H1 (cell line): ENCODE measurements around the gene SMCP. TPM values are rescaled to one million over a fixed set of nuclear protein-coding genes. Genes with fewer than 3 reads are reported as not detected.

Source experiments
- CTCF ChIA-PET: fragments of 300-600 bp; sonication (Branson Sonifier 250); formaldehyde crosslinking; loops from one replicate; lab custom pipeline; 2021; ENCODE audit not compliant: partially characterized antibody; lab: Charles Lee
- POLR2A ChIA-PET: fragments of 300-600 bp; sonication (Branson Sonifier 250); formaldehyde crosslinking; loops from one replicate; lab custom pipeline; 2021; ENCODE audit warnings: inconsistent platforms; ENCODE audit not compliant: partially characterized antibody; lab: Charles Lee
- DNase-seq, 2 experiments: peaks; one replicate each; pipeline versions ENCODE4 v3.0.0 to v3.0.0-alpha.2; 2010 to 2022; ENCODE audit warnings: low spot score in 2 of 2, low read depth in 1 of 2, mixed read lengths in 1 of 2
- FAIRE-seq: peaks from 2 replicates; lab custom pipeline; 2011; peaks lifted over from hg19 to GRCh38; lab: Jason Lieb, UNC
- H2AFZ ChIP-seq: 2 replicates; pipeline ENCODE4 v1.8.1; 2012; ENCODE audit warnings: low read length, inconsistent platforms
- H2AK5ac ChIP-seq: 2 replicates; pipeline ENCODE4 v1.6.1; 2013; ENCODE audit warnings: low read depth, low read length
- H2BK120ac ChIP-seq: replicated peaks from 2 replicates; pipeline ENCODE3; 2013; ENCODE audit warnings: low read depth, low read length, inconsistent platforms
- H2BK12ac ChIP-seq: 2 replicates; pipeline ENCODE4 v1.6.1; 2013; ENCODE audit warnings: low read depth, low read length
- H2BK15ac ChIP-seq: 2 replicates; pipeline ENCODE4 v1.6.1; 2013; ENCODE audit warnings: low read length
- H2BK20ac ChIP-seq: 2 replicates; pipeline ENCODE4 v1.6.1; 2013; ENCODE audit warnings: low read length
- H2BK5ac ChIP-seq: 2 replicates; pipeline ENCODE4 v1.6.1; 2013; ENCODE audit warnings: low read depth, low read length
- H3K14ac ChIP-seq: 2 replicates; pipeline ENCODE4 v1.6.1; 2013; ENCODE audit warnings: inconsistent platforms; ENCODE audit not compliant: insufficient read length
- H3K18ac ChIP-seq: 2 replicates; pipeline ENCODE4 v1.6.1; 2013; ENCODE audit warnings: low read length; ENCODE audit errors: extremely low read depth
- H3K23ac ChIP-seq: 2 replicates; pipeline ENCODE4 v1.6.1; 2013; ENCODE audit warnings: inconsistent platforms; ENCODE audit not compliant: insufficient read length
- H3K23me2 ChIP-seq: 2 replicates; pipeline ENCODE4 v1.6.1; 2013; ENCODE audit warnings: low read depth, low read length
- H3K27ac ChIP-seq: 2 replicates; pipeline ENCODE4 v1.6.1; 2011; ENCODE audit warnings: low read depth, low read length, inconsistent platforms
- H3K27me3 ChIP-seq, 4 experiments: replicated peaks in 1 of 4; 1 replicate in 1 of 4; 2 replicates in 3 of 4; pipeline versions ENCODE4 v1.6.1 to v1.8.1; 2011 to 2013; ENCODE audit warnings: low read length in 3 of 4, mild to moderate bottlenecking in 3 of 4, inconsistent platforms in 2 of 4, mixed read lengths in 2 of 4, moderate library complexity in 1 of 4; ENCODE audit not compliant: control insufficient read depth in 3 of 4, insufficient read depth in 3 of 4; ENCODE audit errors: extremely low read depth in 1 of 4
- H3K36me3 ChIP-seq, 4 experiments: 2 replicates each; pipeline versions ENCODE4 v1.6.1 to v1.8.1; 2011 to 2013; ENCODE audit warnings: mild to moderate bottlenecking in 4 of 4, low read length in 3 of 4, moderate library complexity in 2 of 4, control low read depth in 1 of 4, inconsistent platforms in 1 of 4; ENCODE audit not compliant: insufficient read depth in 4 of 4, control insufficient read depth in 2 of 4
- H3K4ac ChIP-seq: replicated peaks from 2 replicates; pipeline ENCODE3; 2013; ENCODE audit warnings: low read length, low read depth, mixed read lengths, inconsistent platforms; ENCODE audit not compliant: insufficient read length
- H3K4me1 ChIP-seq, 4 experiments: replicated peaks in 1 of 4; 1 replicate in 1 of 4; 2 replicates in 3 of 4; pipeline versions ENCODE4 v1.6.1 to v1.8.1; 2011 to 2013; ENCODE audit warnings: low read length in 3 of 4, inconsistent platforms in 2 of 4, mixed read lengths in 1 of 4; ENCODE audit not compliant: insufficient read depth in 4 of 4, control insufficient read depth in 3 of 4
- H3K4me2 ChIP-seq, 2 experiments: 2 replicates each; pipeline versions ENCODE4 v1.6.1 to v1.8.1; 2011 to 2013; ENCODE audit warnings: low read depth in 2 of 2, low read length in 2 of 2, control low read depth in 1 of 2, inconsistent platforms in 1 of 2, mild to moderate bottlenecking in 1 of 2; ENCODE audit not compliant: insufficient read depth in 1 of 2
- H3K4me3 ChIP-seq, 4 experiments: fragments of 200-600, 300-600 bp in 1 of 4; sonication (generic), shearing (Covaris generic), sonication (Bioruptor Twin) in 1 of 4; 2 replicates each; pipeline versions ENCODE4 v1.5.1 to v1.8.1; 2011 to 2016; ENCODE audit warnings: low read length in 4 of 4, low read depth in 3 of 4, control low read depth in 2 of 4, inconsistent platforms in 2 of 4, mild to moderate bottlenecking in 2 of 4, mixed read lengths in 1 of 4, moderate library complexity in 1 of 4; ENCODE audit not compliant: insufficient read depth in 2 of 4; ENCODE audit errors: extremely low read depth in 1 of 4
- H3K56ac ChIP-seq: replicated peaks from 2 replicates; pipeline ENCODE3; 2013; ENCODE audit warnings: low read depth, mild to moderate bottlenecking, mixed read lengths, low read length, inconsistent platforms; ENCODE audit not compliant: insufficient read length
- H3K79me1 ChIP-seq: 2 replicates; pipeline ENCODE4 v1.6.1; 2013; ENCODE audit warnings: low read depth, low read length, control low read depth
- H3K79me2 ChIP-seq, 2 experiments: 2 replicates each; pipeline versions ENCODE4 v1.6.1 to v1.8.1; 2012 to 2013; ENCODE audit warnings: low read length in 2 of 2, mild to moderate bottlenecking in 2 of 2, inconsistent platforms in 1 of 2; ENCODE audit not compliant: insufficient read depth in 2 of 2, control insufficient read depth in 1 of 2
- H3K9ac ChIP-seq, 4 experiments: replicated peaks in 1 of 4; 1 replicate in 1 of 4; 2 replicates in 3 of 4; pipeline versions ENCODE4 v1.6.1 to v1.8.1; 2011 to 2013; ENCODE audit warnings: low read depth in 3 of 4, low read length in 3 of 4, control low read depth in 2 of 4, mild to moderate bottlenecking in 2 of 4, moderate library complexity in 2 of 4, inconsistent platforms in 1 of 4; ENCODE audit errors: extremely low read depth in 1 of 4
- H3K9me3 ChIP-seq, 2 experiments: 2 replicates each; pipeline versions ENCODE4 v1.6.1 to v1.8.1; 2012 to 2013; ENCODE audit warnings: mild to moderate bottlenecking in 2 of 2, moderate library complexity in 2 of 2, control low read depth in 1 of 2, inconsistent platforms in 1 of 2, low read depth in 1 of 2, low read length in 1 of 2, mixed read lengths in 1 of 2; ENCODE audit not compliant: insufficient read depth in 2 of 2
- H4K20me1 ChIP-seq, 2 experiments: replicated peaks in 1 of 2; 2 replicates each; pipeline versions ENCODE3 to v1.8.1; 2011 to 2013; ENCODE audit warnings: inconsistent platforms in 2 of 2, low read length in 2 of 2, mild to moderate bottlenecking in 1 of 2; ENCODE audit not compliant: insufficient read depth in 2 of 2, control insufficient read depth in 1 of 2
- H4K5ac ChIP-seq: 2 replicates; pipeline ENCODE4 v1.6.1; 2013; ENCODE audit warnings: low read length, low read depth, mixed read lengths, inconsistent platforms; ENCODE audit not compliant: insufficient read length
- H4K8ac ChIP-seq: 2 replicates; pipeline ENCODE4 v1.8.0; 2013; ENCODE audit warnings: mild to moderate bottlenecking, moderate library complexity, low read length, inconsistent platforms; ENCODE audit not compliant: insufficient read depth; ENCODE audit errors: extremely low read depth
- H4K91ac ChIP-seq: replicated peaks from 2 replicates; pipeline ENCODE3; 2013; ENCODE audit warnings: low read length, mixed read lengths, inconsistent platforms; ENCODE audit not compliant: insufficient read length
- CBX5 ChIP-seq: fragments of 300-800, 300-1000 bp; sonication (generic); IDR thresholded peaks from 2 replicates; pipeline ENCODE4 v1.7.1; 2016; ENCODE audit warnings: antibody characterized with exemption, low read length, low read depth
- CBX8 ChIP-seq: fragments of 300-800, 300-1000 bp; sonication (generic); IDR thresholded peaks from 2 replicates; pipeline ENCODE4 v1.7.1; 2016; ENCODE audit warnings: low read depth, low read length, borderline replicate concordance
- GTF2F1 ChIP-seq: IDR thresholded peaks from 2 replicates; pipeline ENCODE4 v1.6.1; 2012; ENCODE audit warnings: low read depth, low read length, improper control_type of control experiment, borderline replicate concordance
- KDM4A ChIP-seq: IDR thresholded peaks from one replicate; pipeline ENCODE4 v1.7.1; 2012; ENCODE audit warnings: low read depth, mild to moderate bottlenecking, moderate library complexity, low read length, inconsistent platforms; ENCODE audit not compliant: severe bottlenecking
- KDM5A ChIP-seq: fragments of 200-600 bp; IDR thresholded peaks from 2 replicates; pipeline ENCODE4 v1.7.1; 2012; ENCODE audit warnings: mild to moderate bottlenecking, low read length, inconsistent platforms, mixed read lengths
- MAFK ChIP-seq: IDR thresholded peaks from 2 replicates; pipeline ENCODE4 v1.6.1; 2012; ENCODE audit warnings: low read depth, mild to moderate bottlenecking, improper control_type of control experiment, low read length
- NRF1 ChIP-seq: IDR thresholded peaks from 2 replicates; pipeline ENCODE4 v1.6.1; 2011; ENCODE audit warnings: mild to moderate bottlenecking, low read depth, low read length, improper control_type of control experiment
- PHF8 ChIP-seq: fragments of 200-600 bp; sonication (generic); conservative IDR thresholded peaks from 2 replicates; pipeline ENCODE4 v1.7.1; 2012; ENCODE audit warnings: low read depth, mild to moderate bottlenecking, inconsistent platforms, low read length, moderate library complexity
- RAD21 ChIP-seq, 2 experiments: IDR thresholded peaks in 1 of 2; conservative IDR thresholded peaks in 1 of 2; 2 replicates each; pipeline ENCODE4 v1.6.1; 2011; ENCODE audit warnings: low read depth in 2 of 2, low read length in 2 of 2, improper control_type of control experiment in 1 of 2, inconsistent platforms in 1 of 2, mild to moderate bottlenecking in 1 of 2, moderate library complexity in 1 of 2
- RBBP5 ChIP-seq: IDR thresholded peaks from 2 replicates; pipeline ENCODE4 v1.7.1; 2012; ENCODE audit warnings: low read depth, mild to moderate bottlenecking, inconsistent platforms, low read length, moderate library complexity, borderline replicate concordance
- RFX5 ChIP-seq: IDR thresholded peaks from 2 replicates; pipeline ENCODE4 v1.6.1; 2011; ENCODE audit warnings: low read depth, low read length, improper control_type of control experiment, borderline replicate concordance
- SP4 ChIP-seq: IDR thresholded peaks from 2 replicates; pipeline ENCODE4 v1.6.1; 2012; ENCODE audit warnings: low read length, inconsistent platforms
- WGBS, 2 experiments: shearing (Covaris generic) in 1 of 2; methylation state at CpG; one replicate each; pipeline versions ENCODE4 v1.1.6 to v1.1.7; 2013 to 2015; ENCODE audit warnings: low lambda C conversion rate in 2 of 2, mixed read lengths in 2 of 2, inconsistent platforms in 1 of 2, low coverage in 1 of 2, missing lambda C conversion rate in 1 of 2; ENCODE audit not compliant: insufficient replicate concordance in 2 of 2, insufficient coverage in 1 of 2, insufficient read length in 1 of 2; ENCODE audit errors: extremely low coverage in 1 of 2, missing lambda C conversion rate in 1 of 2; 5-methylcytosine and 5-hydroxymethylcytosine counted together
- polyA plus RNA-seq, 7 experiments: library from polyadenylated mRNA; depleted of rRNA in 3 of 7; stranded (reverse) in 5 of 7; unstranded in 2 of 7; fragments of >200 nt in 5 of 7; fragments of 200-250 nt in 2 of 7; gene quantifications; 1 replicate in 5 of 7; 2 replicates in 1 of 7; 4 replicates in 1 of 7; pipeline versions ENCODE4 v1.2.1 to v1.2.3, GENCODE V29; 2011 to 2013; ENCODE audit warnings: missing spikeins in 2 of 7, mixed read lengths in 2 of 7
- total RNA-seq: library from RNA; stranded (reverse); fragmentation: NEBNext Ultra II Directional; extraction: Animal tissue kit (Norgen Biotek cat#: 25700); gene quantifications from 2 replicates; pipeline ENCODE4 v1.2.1, GENCODE V29; 2021

The SMCP gene
- total and polyA plus RNA-seq, 2 of the 8 experiments (the other 6 are each of a cell fraction or from before 2014, with no cell fraction given), result not detected

DNA sequence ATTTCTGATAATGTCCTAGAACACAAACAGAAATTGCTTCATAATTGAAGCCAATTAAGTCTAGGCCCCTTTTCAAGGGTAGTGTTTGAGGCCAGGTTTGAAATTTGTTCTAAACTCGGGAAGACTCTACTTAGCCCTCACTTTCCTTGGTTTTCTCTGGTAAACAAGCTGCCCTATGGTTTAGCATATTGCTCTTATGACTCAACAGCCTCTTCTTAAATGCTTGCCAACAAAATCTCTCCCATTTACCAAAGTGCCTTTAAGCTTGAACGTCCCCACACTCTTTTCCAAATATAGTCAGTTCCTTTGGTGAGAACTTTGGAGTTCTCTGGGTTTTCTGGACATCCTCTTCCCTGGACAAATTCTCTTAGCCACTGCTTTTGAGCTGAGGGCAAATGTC is 41.3 kb upstream of the SMCP start:
- Histone ChIP-seq H3K4me1 (no peaks in the 10 kb centered on the region), H3K14ac (no peak overlapping the region), H3K56ac (no peak overlapping the region), H3K23ac (no peak overlapping the region), H3K36me3 (no peaks in the 10 kb centered on the region), H2BK15ac (no peak overlapping the region), H2BK20ac (no peak overlapping the region), H3K9ac (no peak overlapping the region), H4K91ac (no peak overlapping the region), H4K20me1 (no peaks in the 10 kb centered on the region), H2AFZ (no peak overlapping the region), H2AK5ac (no peak overlapping the region), H3K23me2 (no peaks in the 10 kb centered on the region), H2BK5ac (no peak overlapping the region), H2BK120ac (no peak overlapping the region), H3K4me3 (no peak overlapping the region), H2BK12ac (no peak overlapping the region), H3K4ac (no peak overlapping the region), H3K27me3 (no peaks in the 10 kb centered on the region), H4K8ac (no peak overlapping the region), H3K27ac (no peak overlapping the region), H3K79me1 (no peaks in the 10 kb centered on the region), H3K18ac (no peak overlapping the region), H3K4me2 (no peak overlapping the region), H3K9me3 (peaks cover 37 to 42% of the 10 kb centered on the region in 2 experiments), H4K5ac (no peak overlapping the region), H3K79me2 (no peaks in the 10 kb centered on the region)
- TF ChIP-seq CBX8 (no peak), KDM4A (no peak), NRF1 (no peak), CBX5 (no peak), RFX5 (no peak), RAD21 (IDR thresholded peaks at IDR 0.05 in 1 of 2, conservative IDR thresholded peaks at IDR 0.05 in 1 of 2; ENCODE audit: low read depth in 2 of 2, low read length in 2 of 2) (no peak), PHF8 (no peak), GTF2F1 (no peak), SP4 (no peak), RBBP5 (no peak), KDM5A (no peak), MAFK (no peak)
- DNase-seq, result no peak
- no peak for FAIRE-seq
- 39% methylated on average over 2 of the region's 2 CpGs; no CpG with 5 or more reads in 1 of the 2 experiments for WGBS, 2 experiments
- ChIA-PET CTCF (no interaction called here), POLR2A (no interaction called here)
